ENCODE data around the gene NOC2L. TPM values are rescaled to one million over a fixed set of nuclear protein-coding genes. Genes with fewer than 3 reads are reported as not detected.

NOC2L gene
- polyA plus RNA-seq, 2 of the 4 experiments (the other 2 are of a cell fraction) = 48.4 to 73.5 TPM

GRCh38 chr1:974293-974640, 15.2 kb upstream of the NOC2L start:
- peaks cover 7% of the 10 kb centered on the region; the same call in 1 of the 3 replicates for H3K4me1 ChIP-seq
- CTCF ChIA-PET = interaction anchor here (0.8 to 3.7 kb wide), 3 partner anchors 34 to 70 kb away, joined by 3 to 26 read pairs (median 11); partner anchors contain the start of gene AGRN
- FAIRE-seq (no peak), ATAC-seq (no peak), DNase-seq (ENCODE audit: low read depth in 1 of 2, low spot score in 1 of 2) (no peak)
- no peaks in the 10 kb centered on the region for H3K9me3 ChIP-seq
- 95% methylated on average over 3 of the region's 11 CpGs for WGBS (ENCODE audit: missing lambda C conversion rate)
- POLR2A ChIA-PET = no interaction called here
- no peak overlapping the region for H3K27ac ChIP-seq
- no peak overlapping the region for H3K4me3 ChIP-seq
- no peak overlapping the region for H3K4me2 ChIP-seq
- no peak for TF ChIP-seq NPAS2 (CRISPR knock-in tag; IDR thresholded peaks at IDR 0.05; ENCODE audit: borderline replicate concordance)
- no peak for TF ChIP-seq CEBPB (IDR thresholded peaks at IDR 0.05)
- TF ChIP-seq HOXA7 (CRISPR knock-in tag; IDR thresholded peaks at IDR 0.05) = no peak
- no peak for TF ChIP-seq KDM1A (IDR thresholded peaks at IDR 0.05; ENCODE audit: low read depth)
- no peak for TF ChIP-seq HOXB5 (CRISPR knock-in tag; IDR thresholded peaks at IDR 0.05)
- TF ChIP-seq POLR2AphosphoS2 (conservative IDR thresholded peaks at IDR 0.05; ENCODE audit: low read length) = no peak
- TF ChIP-seq PBX3 (IDR thresholded peaks at IDR 0.05) = no peak
- no peak for TF ChIP-seq RFX5 (IDR thresholded peaks at IDR 0.05)

DNA sequence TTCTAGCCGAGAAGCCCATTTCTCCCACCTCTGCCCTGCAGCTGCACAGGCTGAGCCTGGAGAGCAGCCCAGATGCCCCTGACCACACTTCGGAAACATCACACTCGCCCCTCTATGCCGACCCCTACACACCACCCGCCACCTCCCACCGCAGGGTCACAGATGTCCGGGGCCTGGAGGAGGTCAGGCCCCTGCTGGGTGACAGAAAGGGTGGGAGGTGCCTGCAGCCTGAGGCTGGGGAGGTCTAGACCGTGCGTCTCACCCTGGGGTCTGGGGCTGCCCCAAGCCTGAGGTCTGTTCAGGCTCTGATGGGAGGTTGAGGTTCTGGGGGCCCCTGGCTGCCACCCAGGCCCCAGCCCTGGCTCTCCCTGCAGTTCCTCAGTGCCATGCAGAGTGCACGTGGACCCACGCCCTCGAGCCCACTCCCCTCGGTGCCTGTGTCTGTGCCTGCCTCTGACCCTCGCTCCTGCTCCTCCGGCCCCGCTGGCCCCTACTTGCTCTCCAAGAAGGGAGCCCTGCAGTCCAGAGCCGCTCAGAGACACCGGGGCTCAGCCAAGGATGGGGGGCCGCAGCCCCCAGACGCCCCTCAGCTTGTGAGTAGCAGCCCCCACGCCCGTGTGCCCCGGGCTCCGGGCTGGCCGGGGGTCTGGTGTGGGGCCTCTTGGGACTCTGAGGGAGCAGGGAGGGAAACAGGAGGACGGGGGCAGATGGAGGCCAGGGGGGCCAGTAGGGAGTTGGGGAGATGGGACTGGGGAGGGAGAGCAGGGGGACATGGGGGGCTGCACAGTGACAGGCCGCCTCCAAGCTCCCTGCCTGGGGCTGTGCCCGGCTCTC, 14.6 kb upstream of the NOC2L start:
- Histone ChIP-seq H3K4me3 (no peak overlapping the region), H3K4me1 (peaks cover 7% of the 10 kb centered on the region; the same call in 1 of the 3 replicates), H3K27ac (no peak overlapping the region), H3K9me3 (no peaks in the 10 kb centered on the region), H3K4me2 (no peak overlapping the region)
- FAIRE-seq (no peak), ATAC-seq (no peak), DNase-seq (ENCODE audit: low read depth in 1 of 2, low spot score in 1 of 2) (no peak)
- WGBS (ENCODE audit: missing lambda C conversion rate) = 87% methylated on average over 14 of the region's 28 CpGs
- TF ChIP-seq FOXS1 (CRISPR knock-in tag; IDR thresholded peaks at IDR 0.05) (no peak), ZSCAN20 (CRISPR knock-in tag; IDR thresholded peaks at IDR 0.05) (no peak), NR3C1 (IDR thresholded peaks at IDR 0.05) (no peak), ZNF302 (CRISPR knock-in tag; IDR thresholded peaks at IDR 0.05) (no peak), RCOR1 (IDR thresholded peaks at IDR 0.05; ENCODE audit: low read depth, low read length) (no peak), ESRRA (IDR thresholded peaks at IDR 0.05; ENCODE audit: borderline replicate concordance, low read length) (no peak), CHD2 (IDR thresholded peaks at IDR 0.05; ENCODE audit: low read length, partially characterized antibody) (no peak), HOXB13 (CRISPR knock-in tag; IDR thresholded peaks at IDR 0.05; ENCODE audit: low read depth) (no peak), JUNB (IDR thresholded peaks at IDR 0.05) (no peak), POLR2A (IDR thresholded peaks at IDR 0.05; ENCODE audit: low read length) (no peak), CEBPB (IDR thresholded peaks at IDR 0.05) (no peak), TFCP2L1 (CRISPR knock-in tag; IDR thresholded peaks at IDR 0.05) (no peak), ZFP36 (IDR thresholded peaks at IDR 0.05; ENCODE audit: borderline replicate concordance, partially characterized antibody) (no peak), RARB (CRISPR knock-in tag; IDR thresholded peaks at IDR 0.05) (no peak), USF2 (IDR thresholded peaks at IDR 0.05) (no peak), NFE2L2 (conservative IDR thresholded peaks at IDR 0.05; ENCODE audit: low read length) (no peak)
- TF ChIP-seq, protein P1, sequence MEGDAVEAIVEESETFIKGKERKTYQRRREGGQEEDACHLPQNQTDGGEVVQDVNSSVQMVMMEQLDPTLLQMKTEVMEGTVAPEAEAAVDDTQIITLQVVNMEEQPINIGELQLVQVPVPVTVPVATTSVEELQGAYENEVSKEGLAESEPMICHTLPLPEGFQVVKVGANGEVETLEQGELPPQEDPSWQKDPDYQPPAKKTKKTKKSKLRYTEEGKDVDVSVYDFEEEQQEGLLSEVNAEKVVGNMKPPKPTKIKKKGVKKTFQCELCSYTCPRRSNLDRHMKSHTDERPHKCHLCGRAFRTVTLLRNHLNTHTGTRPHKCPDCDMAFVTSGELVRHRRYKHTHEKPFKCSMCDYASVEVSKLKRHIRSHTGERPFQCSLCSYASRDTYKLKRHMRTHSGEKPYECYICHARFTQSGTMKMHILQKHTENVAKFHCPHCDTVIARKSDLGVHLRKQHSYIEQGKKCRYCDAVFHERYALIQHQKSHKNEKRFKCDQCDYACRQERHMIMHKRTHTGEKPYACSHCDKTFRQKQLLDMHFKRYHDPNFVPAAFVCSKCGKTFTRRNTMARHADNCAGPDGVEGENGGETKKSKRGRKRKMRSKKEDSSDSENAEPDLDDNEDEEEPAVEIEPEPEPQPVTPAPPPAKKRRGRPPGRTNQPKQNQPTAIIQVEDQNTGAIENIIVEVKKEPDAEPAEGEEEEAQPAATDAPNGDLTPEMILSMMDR (IDR thresholded peaks at IDR 0.05) = no peak
- ChIA-PET CTCF (interaction anchor here (2.7 to 3.7 kb wide), 2 partner anchors 33 to 69 kb away, joined by 11 to 26 read pairs; no protein-coding TSS in a partner anchor), POLR2A (no interaction called here)

Data from A549 (cell line).